Esophagus (tissue), 2 donors: ENCODE data around the gene STC2. TPM values are rescaled to one million over a fixed set of nuclear protein-coding genes. Genes with fewer than 3 reads are reported as not detected.
"Not testable (repeated sequence)": the region's sequence is repeated elsewhere in the genome, so short reads cannot be mapped to it uniquely, and the experiment has no call there.

ENCODE experiments used
- H3K27ac ChIP-seq, 2 donors: one replicate each; pipeline ENCODE4 v1.5.1; 2013; ENCODE audit warnings: low read depth in 2 of 2, mild to moderate bottlenecking in 2 of 2, inconsistent platforms in 1 of 2, low read length in 1 of 2, moderate library complexity in 1 of 2
- H3K27me3 ChIP-seq, 2 donors: one replicate each; pipeline ENCODE4 v1.6.1; 2013; ENCODE audit warnings: low read length in 2 of 2, control low read depth in 1 of 2, mild to moderate bottlenecking in 1 of 2; ENCODE audit not compliant: insufficient read depth in 2 of 2, control insufficient read depth in 1 of 2
- H3K36me3 ChIP-seq, 2 donors: one replicate each; pipeline ENCODE4 v1.6.1; 2013; ENCODE audit warnings: low read length in 1 of 2; ENCODE audit not compliant: control insufficient read depth in 2 of 2, insufficient read depth in 2 of 2
- H3K4me1 ChIP-seq, 2 donors: one replicate each; pipeline ENCODE4 v1.6.1; 2013; ENCODE audit warnings: low read length in 1 of 2; ENCODE audit not compliant: control insufficient read depth in 2 of 2, insufficient read depth in 2 of 2
- H3K4me3 ChIP-seq, 2 donors: one replicate each; pipeline ENCODE4 v1.5.1; 2013; ENCODE audit warnings: low read length in 2 of 2, mild to moderate bottlenecking in 2 of 2, low read depth in 1 of 2, moderate library complexity in 1 of 2
- H3K9me3 ChIP-seq, 2 donors: one replicate each; pipeline ENCODE4 v1.6.1; 2013; ENCODE audit warnings: mild to moderate bottlenecking in 2 of 2, low read depth in 1 of 2, low read length in 1 of 2, moderate library complexity in 1 of 2; ENCODE audit not compliant: control insufficient read depth in 2 of 2, insufficient read depth in 1 of 2
- WGBS, 2 donors: extraction: QIAGEN DNeasy Blood & Tissue Kit; methylation state at CpG; one replicate each; pipeline ENCODE4 v1.1.7; 2013; 5-methylcytosine and 5-hydroxymethylcytosine counted together
- polyA plus RNA-seq, 2 donors: library from polyadenylated mRNA; stranded (reverse); fragments of 200-250 nt; gene quantifications; one replicate each; pipeline ENCODE4 v1.2.3, GENCODE V29; 2013
- donor health status: healthy with polysubstance abuse.
- donor health status: Bipolar disorder and iron deficiency.

STC2 gene
- polyA plus RNA-seq, 2 donors = 0.35 to 1.4 TPM

- WGBS, 2 donors = 44 to 47% methylated on average over 7 of the region's 7 CpGs
- Histone ChIP-seq H3K36me3 (no peaks in the 10 kb centered on the region), H3K27ac (no peak overlapping the region), H3K4me1 (peaks cover 2 to 6% of the 10 kb centered on the region in 2 donors), H3K27me3 (no peaks in the 10 kb centered on the region), H3K4me3 (no peak overlapping the region), H3K9me3 (peaks cover 0 to 6% of the 10 kb centered on the region in 2 donors)
Observed at GRCh38 chr5:173287086-173287485, 41.1 kb downstream of the STC2 start.

GRCh38 chr5:173284343-173284958 is 43.8 kb downstream of the STC2 start:
- H3K36me3 ChIP-seq, H3K27me3 ChIP-seq, H3K9me3 ChIP-seq, H3K4me1 ChIP-seq, H3K4me3 ChIP-seq, H3K27ac ChIP-seq: not testable (repeated sequence)
- whole genome bisulfite sequencing, 2 donors = 86 to 95% methylated on average over 4 of the region's 4 CpGs

GRCh38 chr5:173283318-173284288 is 44.6 kb downstream of the STC2 start:
- H3K27ac ChIP-seq = no peak overlapping the region
- peaks cover 2 to 6% of the 10 kb centered on the region in 2 donors for H3K4me1 ChIP-seq
- H3K4me3 ChIP-seq = peak overlapping the region in 1 of 2 donors; percentile 17
- WGBS, 2 donors = 3 to 7% methylated on average over 27 to 45 of the region's 45 CpGs
- H3K9me3 ChIP-seq = peaks cover 0 to 6% of the 10 kb centered on the region in 2 donors
- H3K36me3 ChIP-seq = no peaks in the 10 kb centered on the region
- no peaks in the 10 kb centered on the region for H3K27me3 ChIP-seq

DNA sequence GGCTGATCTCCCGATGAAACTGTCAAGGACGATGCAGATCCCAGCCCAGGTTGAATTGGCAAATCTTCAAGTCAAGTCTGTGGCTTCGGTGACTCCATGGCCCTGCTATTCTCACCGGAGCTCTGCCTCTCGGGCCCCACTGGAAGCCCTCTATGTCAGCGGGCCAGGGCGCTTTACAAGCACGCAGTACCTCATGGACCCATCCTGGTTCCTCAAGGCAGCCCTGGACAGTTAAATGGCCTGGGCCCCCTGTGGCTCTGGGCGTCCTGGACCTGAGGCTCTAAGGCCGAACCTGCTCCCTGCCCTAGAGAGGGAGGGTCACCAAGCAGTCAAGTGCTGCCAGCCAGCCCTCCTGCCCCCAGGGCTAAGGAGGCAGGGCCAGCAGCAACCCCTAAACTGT is 45.3 kb downstream of the STC2 start:
- Histone ChIP-seq H3K36me3 (no peaks in the 10 kb centered on the region), H3K27ac (no peak overlapping the region), H3K9me3 (peaks cover 0 to 6% of the 10 kb centered on the region in 2 donors), H3K4me1 (peaks cover 2 to 6% of the 10 kb centered on the region in 2 donors), H3K4me3 (no peak overlapping the region), H3K27me3 (no peaks in the 10 kb centered on the region)
- WGBS, 2 donors = 75 to 81% methylated on average over 10 of the region's 10 CpGs

DNA sequence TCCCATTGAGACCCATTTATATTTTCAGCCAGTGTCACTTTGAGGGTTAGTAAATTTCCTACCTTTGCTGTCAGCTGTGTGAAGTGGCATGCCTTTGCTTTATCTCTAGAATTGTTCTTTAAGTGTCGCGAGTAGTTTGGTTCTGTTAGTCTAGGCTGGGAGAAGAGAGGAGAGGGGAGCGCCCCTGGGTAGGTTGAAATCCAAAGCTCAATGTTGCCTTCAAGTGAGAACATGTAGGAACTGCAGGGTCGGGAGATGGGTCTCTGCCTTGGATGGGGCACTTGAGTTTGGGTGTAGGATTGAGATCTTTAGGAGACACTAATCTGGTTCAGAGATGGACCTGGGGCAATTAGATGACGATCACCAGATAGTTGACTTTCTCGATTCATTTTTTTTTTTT is 46.3 kb downstream of the STC2 start:
- peaks cover 0 to 6% of the 10 kb centered on the region in 2 donors for H3K4me1 ChIP-seq
- WGBS, 2 donors = 27% methylated on average over 6 of the region's 6 CpGs
- H3K4me3 ChIP-seq = no peak overlapping the region
- H3K36me3 ChIP-seq = no peaks in the 10 kb centered on the region
- H3K9me3 ChIP-seq = peaks cover 0 to 6% of the 10 kb centered on the region in 2 donors
- no peak overlapping the region for H3K27ac ChIP-seq
- no peaks in the 10 kb centered on the region for H3K27me3 ChIP-seq

- Histone ChIP-seq H3K9me3 (peaks cover 0 to 4% of the 10 kb centered on the region in 2 donors), H3K27me3 (peaks cover 0 to 4% of the 10 kb centered on the region in 2 donors), H3K27ac (no peak overlapping the region), H3K4me3 (no peak overlapping the region), H3K36me3 (no peaks in the 10 kb centered on the region), H3K4me1 (peaks cover 0 to 6% of the 10 kb centered on the region in 2 donors)
- WGBS, 2 donors = 94% methylated on average over 5 of the region's 5 CpGs
Observed at GRCh38 chr5:173279166-173279565, 49.0 kb downstream of the STC2 start.

DNA sequence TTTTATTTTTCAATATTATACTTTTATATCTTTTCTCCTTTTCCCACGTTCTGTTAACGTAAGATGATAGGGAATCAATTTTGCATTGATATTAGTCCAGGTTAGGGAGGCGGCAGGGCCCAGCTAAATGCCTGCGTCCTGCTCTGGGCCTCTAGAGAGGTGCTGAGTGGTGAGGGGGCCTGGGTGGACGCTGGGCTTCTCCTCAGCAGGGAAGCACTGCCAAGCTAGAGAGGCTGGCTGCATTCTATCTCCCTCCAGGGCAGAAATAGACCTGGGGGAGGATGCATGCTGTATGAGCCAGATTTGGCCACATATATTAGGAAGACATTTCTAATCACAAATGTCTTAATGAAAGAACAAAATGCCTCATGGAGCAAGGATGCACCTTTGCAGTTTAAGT is 49.6 kb downstream of the STC2 start:
- H3K4me1 ChIP-seq = peaks cover 0 to 2% of the 10 kb centered on the region in 2 donors
- H3K27me3 ChIP-seq = peaks cover 0 to 4% of the 10 kb centered on the region in 2 donors
- no peaks in the 10 kb centered on the region for H3K9me3 ChIP-seq
- no peak overlapping the region for H3K4me3 ChIP-seq
- WGBS, 2 donors = 77 to 78% methylated on average over 5 of the region's 5 CpGs
- H3K27ac ChIP-seq = no peak overlapping the region
- no peaks in the 10 kb centered on the region for H3K36me3 ChIP-seq

GRCh38 chr5:173278172-173278571 is 50.0 kb downstream of the STC2 start:
- Histone ChIP-seq H3K4me3 (no peak overlapping the region), H3K27me3 (peaks cover 0 to 4% of the 10 kb centered on the region in 2 donors), H3K27ac (no peak overlapping the region), H3K4me1 (no peaks in the 10 kb centered on the region), H3K9me3 (no peaks in the 10 kb centered on the region), H3K36me3 (no peaks in the 10 kb centered on the region)
- WGBS, 2 donors = 67 to 71% methylated on average over 9 of the region's 9 CpGs

GRCh38 chr5:173274771-173275170 is 53.4 kb downstream of the STC2 start:
- Histone ChIP-seq H3K27ac (no peak overlapping the region), H3K27me3 (peaks cover 0 to 4% of the 10 kb centered on the region in 2 donors), H3K4me3 (no peak overlapping the region), H3K9me3 (no peaks in the 10 kb centered on the region), H3K36me3 (no peaks in the 10 kb centered on the region), H3K4me1 (no peaks in the 10 kb centered on the region)
- 84% methylated on average over 1 of the region's 1 CpG for WGBS, 2 donors
